Measurements from ENCODE around the gene RASAL3.
"Not testable (repeated sequence)": the region's sequence is repeated elsewhere in the genome, so short reads cannot be mapped to it uniquely, and the experiment has no call there.

The RASAL3 gene

DNA sequence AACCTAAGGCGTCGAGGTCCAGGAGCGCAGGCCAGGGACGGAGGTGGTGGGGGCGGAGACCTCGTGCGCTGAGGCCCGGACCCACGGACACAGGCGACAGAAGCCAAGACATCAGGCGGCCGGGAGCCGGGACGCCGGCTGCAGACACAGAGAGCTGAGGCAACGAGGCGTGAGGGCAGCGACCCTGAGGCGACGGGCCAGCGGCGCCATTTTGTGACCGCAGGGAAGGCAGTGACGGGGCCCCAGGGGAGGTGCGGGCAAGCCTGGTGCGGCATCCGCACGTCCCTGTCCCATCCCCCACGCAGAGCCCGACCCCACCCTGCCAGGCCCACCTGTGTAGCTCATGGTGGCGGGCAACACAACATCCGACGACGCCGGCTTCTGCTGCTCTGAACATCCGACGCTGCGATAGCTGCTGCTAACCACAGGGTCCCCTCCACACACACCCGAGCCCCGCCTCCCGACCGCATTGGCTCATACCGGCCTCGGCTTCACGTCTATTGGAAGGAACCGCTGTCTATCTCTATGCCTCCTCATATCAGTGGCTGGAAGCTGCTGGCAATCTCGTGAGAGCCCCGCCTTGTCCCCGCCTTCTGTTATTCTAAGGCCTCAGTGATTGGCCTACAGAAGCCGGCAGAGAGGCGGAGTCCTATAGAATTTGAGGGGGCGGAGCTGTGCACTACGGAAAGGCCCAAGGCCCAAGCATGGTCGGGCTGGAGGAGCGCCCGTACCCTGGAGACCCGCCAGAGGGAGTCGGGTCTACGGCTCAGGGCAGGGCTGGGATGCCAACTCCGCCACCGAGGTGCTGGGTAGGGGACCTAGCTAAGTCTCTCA lies 45.5 kb downstream of the RASAL3 start, which contains the start of gene AKAP8L:
TSS of gene AKAP8L (minus strand) at position 410 of the 834 bp plus-strand sequence. CDS start at position 345, 65 bp downstream.
- peak; percentile 98 for DNase-seq

GRCh38 chr19:15418231-15418578 lies 46.1 kb downstream of the RASAL3 start:
- no peak for DNase-seq

- DNase-seq = no peak
These were observed 46.6 kb downstream of the RASAL3 start for GRCh38 chr19:15417699-15418098.

DNA sequence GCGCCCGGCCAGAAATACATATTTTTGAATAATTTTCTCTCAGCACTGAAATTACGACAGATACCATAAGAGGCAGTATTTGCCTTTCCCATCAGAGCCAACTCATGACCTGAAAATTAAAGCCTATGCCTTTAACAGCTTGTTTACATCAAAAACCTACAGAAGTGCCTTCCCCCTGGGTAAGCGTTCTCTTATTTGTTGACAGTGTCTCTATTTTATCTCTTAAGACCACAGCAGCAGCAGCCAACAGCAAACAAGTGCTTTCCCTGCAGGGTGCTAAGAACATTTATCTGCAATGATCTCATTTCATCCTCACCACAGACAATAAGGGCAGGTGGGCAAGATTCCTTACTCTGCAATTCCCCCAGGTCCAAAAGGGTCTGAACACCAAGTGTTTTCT lies 51.5 kb downstream of the RASAL3 start:
- DNase-seq = no peak

- not testable (repeated sequence) for DNase-seq
These were observed 53.0 kb downstream of the RASAL3 start for GRCh38 chr19:15411351-15411750.

- DNase-seq = no peak
These were observed 59.5 kb downstream of the RASAL3 start for GRCh38 chr19:15404780-15405211.

DNA sequence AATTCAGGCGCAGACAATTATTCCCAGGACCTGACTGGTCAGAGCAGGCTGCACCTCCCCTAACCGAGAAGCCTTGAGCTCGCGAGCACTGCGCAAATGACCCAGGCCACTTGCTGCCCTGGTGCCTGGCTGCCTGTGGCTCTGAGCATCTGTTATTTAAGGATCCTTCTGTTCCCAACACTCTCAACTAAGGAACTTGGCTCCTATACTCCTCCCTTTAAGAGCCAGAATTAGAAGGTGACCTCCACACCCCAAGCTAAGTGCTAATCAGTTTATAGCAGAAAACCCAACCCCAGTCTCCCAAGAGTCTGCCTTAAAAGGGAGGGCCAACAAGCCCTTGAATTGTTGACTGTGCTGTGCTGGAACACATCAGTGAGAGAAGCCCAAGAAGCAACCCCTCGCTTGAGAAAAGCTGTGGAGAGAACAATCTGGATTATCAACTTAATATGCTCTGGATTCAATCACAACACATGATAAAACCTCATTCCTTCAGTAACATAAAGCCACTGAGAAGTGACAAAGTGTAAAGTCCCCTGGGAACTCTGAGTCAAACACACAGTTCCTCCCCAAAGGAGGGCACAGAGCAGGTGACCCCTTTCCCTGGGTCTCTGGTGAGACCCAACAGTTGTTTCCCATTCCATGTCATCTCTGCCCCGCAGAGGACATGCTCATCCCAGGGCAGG lies 60.1 kb downstream of the RASAL3 start:
- DNase-seq = no peak

GRCh38 chr19:15403151-15403531 lies 61.2 kb downstream of the RASAL3 start:
- DNase-seq = no peak

DNA sequence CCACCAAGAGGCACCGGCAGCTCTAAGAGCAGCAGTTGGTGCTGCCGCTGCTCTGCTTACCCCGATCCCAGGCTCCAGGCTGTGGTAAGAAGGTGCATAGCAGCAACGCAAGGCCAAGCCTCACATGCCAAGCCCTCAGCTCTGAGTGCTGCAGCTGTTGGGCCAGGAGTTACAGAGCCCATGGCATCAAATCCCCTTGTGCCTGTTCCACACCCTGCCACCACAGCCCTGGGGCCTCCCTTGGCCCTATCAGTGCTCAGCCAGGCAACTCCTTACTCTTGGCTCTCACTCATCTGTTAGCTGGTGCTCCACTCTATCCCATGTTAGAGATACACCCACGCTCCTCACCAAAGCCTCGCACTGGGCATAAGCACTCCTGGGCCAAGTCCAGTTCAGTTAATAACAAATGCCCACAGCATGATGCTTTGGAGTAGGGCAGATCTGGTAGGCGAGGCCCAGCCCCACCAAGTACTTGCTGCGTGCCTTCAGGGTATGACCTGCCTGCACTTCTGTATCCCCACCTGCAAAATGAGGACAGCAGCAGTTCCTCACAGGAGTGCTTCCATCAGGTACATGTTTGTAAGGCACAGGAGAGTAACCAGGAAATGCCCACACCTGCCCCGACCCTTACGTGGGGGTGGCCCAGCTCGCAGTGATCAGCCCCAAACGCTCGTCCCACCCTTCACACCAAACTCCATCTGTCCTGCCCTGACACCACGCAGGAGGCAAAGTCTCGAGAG lies 61.8 kb downstream of the RASAL3 start:
- DNase-seq = no peak

All from activated effector memory CD4-positive, alpha-beta T cell treated with Interleukin-2 at 50 U/mL for 16 hours (primary cell).